ENCODE measurements around the gene ZNFX1. TPM values are rescaled to one million over a fixed set of nuclear protein-coding genes. Genes with fewer than 3 reads are reported as not detected.

The ZNFX1 gene
- total and polyA plus RNA-seq, 3 donors from 2014 or later, result 31.6 to 39.9 (median 37.2) TPM

GRCh38 chr20:49231471-49231870 lies 46.4 kb downstream of the ZNFX1 start:
- Histone ChIP-seq H3K27ac (no peak overlapping the region), H3K4me3 (no peak overlapping the region), H3K27me3 (no peaks in the 10 kb centered on the region), H3K36me3 (ENCODE audit: low read depth, missing control alignments) (no peaks in the 10 kb centered on the region), H3K4me1 (no peaks in the 10 kb centered on the region), H3K9me3 (no peaks in the 10 kb centered on the region)
- DNase-seq, result no peak
- intact Hi-C loops (cut with DNase I; ENCODE audit: low total_unique reads), result no loop called here
- WGBS, 2 donors, result 68 to 80% methylated on average over 7 of the region's 7 CpGs
- TF ChIP-seq POLR2A (IDR thresholded peaks at IDR 0.05) (no peak), CTCF (IDR thresholded peaks at IDR 0.05) (no peak)

GRCh38 chr20:49230561-49231133 lies 47.2 kb downstream of the ZNFX1 start:
- H3K27ac ChIP-seq, result no peak overlapping the region
- no peaks in the 10 kb centered on the region for H3K27me3 ChIP-seq
- 76% methylated on average over 5 to 8 of the region's 8 CpGs for WGBS, 2 donors
- H3K9me3 ChIP-seq, result no peaks in the 10 kb centered on the region
- no peak overlapping the region for H3K4me3 ChIP-seq
- DNase-seq, result no peak
- intact Hi-C loops (cut with DNase I; ENCODE audit: low total_unique reads), result no loop called here
- TF ChIP-seq CTCF (IDR thresholded peaks at IDR 0.05) (no peak), POLR2A (IDR thresholded peaks at IDR 0.05) (no peak)
- H3K4me1 ChIP-seq, result no peaks in the 10 kb centered on the region
- H3K36me3 ChIP-seq (ENCODE audit: low read depth, missing control alignments), result no peaks in the 10 kb centered on the region

- WGBS, 2 donors, result 89% methylated on average over 6 to 10 of the region's 10 CpGs
- Histone ChIP-seq H3K27ac (no peak overlapping the region), H3K4me3 (no peak overlapping the region), H3K27me3 (no peaks in the 10 kb centered on the region), H3K4me1 (no peaks in the 10 kb centered on the region), H3K9me3 (no peaks in the 10 kb centered on the region), H3K36me3 (ENCODE audit: low read depth, missing control alignments) (no peaks in the 10 kb centered on the region)
- DNase-seq, result no peak
- intact Hi-C loops (cut with DNase I; ENCODE audit: low total_unique reads), result no loop called here
- TF ChIP-seq CTCF (IDR thresholded peaks at IDR 0.05), result no peak
- no peak for TF ChIP-seq POLR2A (IDR thresholded peaks at IDR 0.05)
Measured at GRCh38 chr20:49230021-49230420, 47.8 kb downstream of the ZNFX1 start.

GRCh38 chr20:49229381-49229780 lies 48.5 kb downstream of the ZNFX1 start:
- TF ChIP-seq POLR2A (IDR thresholded peaks at IDR 0.05) (no peak), CTCF (IDR thresholded peaks at IDR 0.05) (no peak)
- intact Hi-C loops (cut with DNase I; ENCODE audit: low total_unique reads), result no loop called here
- Histone ChIP-seq H3K27ac (no peak overlapping the region), H3K9me3 (no peaks in the 10 kb centered on the region), H3K4me3 (no peak overlapping the region), H3K4me1 (no peaks in the 10 kb centered on the region), H3K36me3 (ENCODE audit: low read depth, missing control alignments) (no peaks in the 10 kb centered on the region), H3K27me3 (no peaks in the 10 kb centered on the region)
- DNase-seq, result no peak
- WGBS, 2 donors, result 89% methylated on average over 2 of the region's 2 CpGs

GRCh38 chr20:49228676-49229075 lies 49.2 kb downstream of the ZNFX1 start:
- no peak overlapping the region for H3K27ac ChIP-seq
- DNase-seq, result no peak
- intact Hi-C loops (cut with DNase I; ENCODE audit: low total_unique reads), result no loop called here
- no peaks in the 10 kb centered on the region for H3K27me3 ChIP-seq
- no peaks in the 10 kb centered on the region for H3K36me3 ChIP-seq (ENCODE audit: low read depth, missing control alignments)
- H3K9me3 ChIP-seq, result no peaks in the 10 kb centered on the region
- 94 to 97% methylated on average over 9 of the region's 9 CpGs for WGBS, 2 donors
- H3K4me1 ChIP-seq, result no peaks in the 10 kb centered on the region
- H3K4me3 ChIP-seq, result no peak overlapping the region
- TF ChIP-seq CTCF (IDR thresholded peaks at IDR 0.05) (no peak), POLR2A (IDR thresholded peaks at IDR 0.05) (no peak)
